ENCODE results near the gene ANKFY1. TPM values are rescaled to one million over a fixed set of nuclear protein-coding genes. Genes with fewer than 3 reads are reported as not detected.

Gene ANKFY1
- total RNA-seq, 4 donors from 2014 or later: 53.0 to 69.9 (median 54.7) TPM

GRCh38 chr17:4155980-4156620, 107.7 kb downstream of the ANKFY1 start:
- in situ Hi-C loops (cut with MboI; ENCODE audit: low pct_ligation_motif_present in 1 of 4, low pct_unique_long_range_greater_than_20kb in 1 of 4, low sequenced_read_pairs in 3 of 4) (no loop called here), intact Hi-C loops (cut with DNase I; ENCODE audit: low total_unique reads) (no loop called here)
- no peak overlapping the region for H3K27ac ChIP-seq
- 89% methylated on average over 10 of the region's 10 CpGs; no CpG with 5 or more reads in 1 of the 2 donors for WGBS, 2 donors (ENCODE audit: low coverage in 1 of 2)
- H3K4me1 ChIP-seq: no peaks in the 10 kb centered on the region
- H3K9me3 ChIP-seq: no peaks in the 10 kb centered on the region
- H3K36me3 ChIP-seq: peaks cover 0 to 9% (median 1%) of the 10 kb centered on the region in 4 donors
- H3K4me3 ChIP-seq: no peak overlapping the region
- DNase-seq: no peak
- H3K27me3 ChIP-seq: no peaks in the 10 kb centered on the region
- TF ChIP-seq EP300 (IDR thresholded peaks at IDR 0.05; ENCODE audit: low read depth): no peak
- TF ChIP-seq POLR2AphosphoS5 (IDR thresholded peaks at IDR 0.05): no peak
- TF ChIP-seq POLR2A (IDR thresholded peaks at IDR 0.05): no peak
- TF ChIP-seq CTCF (IDR thresholded peaks at IDR 0.05): no peak

- intact Hi-C loops (cut with DNase I; ENCODE audit: low total_unique reads) (no loop called here), in situ Hi-C loops (cut with MboI; ENCODE audit: low pct_ligation_motif_present in 1 of 4, low pct_unique_long_range_greater_than_20kb in 1 of 4, low sequenced_read_pairs in 3 of 4) (no loop called here)
- no peak for DNase-seq
- Histone ChIP-seq H3K27me3 (no peaks in the 10 kb centered on the region), H3K4me1 (no peaks in the 10 kb centered on the region), H3K27ac (no peak overlapping the region), H3K4me3 (no peak overlapping the region), H3K36me3 (peaks cover 0 to 11% (median 4%) of the 10 kb centered on the region in 4 donors), H3K9me3 (no peaks in the 10 kb centered on the region)
- WGBS, 2 donors (ENCODE audit: low coverage in 1 of 2): 97% methylated on average over 3 of the region's 3 CpGs; no CpG with 5 or more reads in 1 of the 2 donors
- TF ChIP-seq CTCF (IDR thresholded peaks at IDR 0.05) (no peak), POLR2A (IDR thresholded peaks at IDR 0.05) (no peak), POLR2AphosphoS5 (IDR thresholded peaks at IDR 0.05) (no peak), EP300 (IDR thresholded peaks at IDR 0.05; ENCODE audit: low read depth) (no peak)
These were observed 109.6 kb downstream of the ANKFY1 start for GRCh38 chr17:4154201-4154600.

- WGBS, 2 donors (ENCODE audit: low coverage in 1 of 2): 62 to 75% methylated on average over 2 to 3 of the region's 3 CpGs
- in situ Hi-C loops (cut with MboI; ENCODE audit: low pct_ligation_motif_present in 1 of 4, low pct_unique_long_range_greater_than_20kb in 1 of 4, low sequenced_read_pairs in 3 of 4) (no loop called here), intact Hi-C loops (cut with DNase I; ENCODE audit: low total_unique reads) (no loop called here)
- H3K4me1 ChIP-seq: no peaks in the 10 kb centered on the region
- H3K27me3 ChIP-seq: no peaks in the 10 kb centered on the region
- H3K27ac ChIP-seq: no peak overlapping the region
- H3K36me3 ChIP-seq: peaks cover 0 to 11% (median 4%) of the 10 kb centered on the region in 4 donors
- no peak overlapping the region for H3K4me3 ChIP-seq
- no peak for DNase-seq
- TF ChIP-seq CTCF (IDR thresholded peaks at IDR 0.05) (no peak), POLR2AphosphoS5 (IDR thresholded peaks at IDR 0.05) (no peak), POLR2A (IDR thresholded peaks at IDR 0.05) (no peak), EP300 (IDR thresholded peaks at IDR 0.05; ENCODE audit: low read depth) (no peak)
- no peaks in the 10 kb centered on the region for H3K9me3 ChIP-seq
These were observed 111.3 kb downstream of the ANKFY1 start for GRCh38 chr17:4152471-4152870.

- in situ Hi-C loops (cut with MboI; ENCODE audit: low pct_ligation_motif_present in 1 of 4, low pct_unique_long_range_greater_than_20kb in 1 of 4, low sequenced_read_pairs in 3 of 4): no loop called here
- intact Hi-C loops (cut with DNase I; ENCODE audit: low total_unique reads): no loop called here
- Histone ChIP-seq H3K4me3 (no peak overlapping the region), H3K9me3 (no peaks in the 10 kb centered on the region), H3K36me3 (peaks cover 0 to 11% (median 4%) of the 10 kb centered on the region in 4 donors), H3K27ac (no peak overlapping the region), H3K4me1 (peaks cover 0 to 7% (median 6%) of the 10 kb centered on the region in 4 donors), H3K27me3 (no peaks in the 10 kb centered on the region)
- DNase-seq: no peak
- TF ChIP-seq POLR2AphosphoS5 (IDR thresholded peaks at IDR 0.05) (no peak), POLR2A (IDR thresholded peaks at IDR 0.05) (no peak)
- WGBS, 2 donors (ENCODE audit: low coverage in 1 of 2): 93% methylated on average over 6 of the region's 6 CpGs; no CpG with 5 or more reads in 1 of the 2 donors
These were observed 113.7 kb downstream of the ANKFY1 start for GRCh38 chr17:4150096-4150495.
